Pancreas (tissue), 10 donors: Measurements from ENCODE around the gene PEMT. TPM values are rescaled to one million over a fixed set of nuclear protein-coding genes. Genes with fewer than 3 reads are reported as not detected.
A peak's percentile ranks its signal among the peaks of the same experiment; 100 is the strongest.
"Not testable (repeated sequence)": the region's sequence is repeated elsewhere in the genome, so short reads cannot be mapped to it uniquely, and the experiment has no call there.

Source experiments
- ATAC-seq, 4 donors: fragments of 200-7000 bp; cut with Tn5 transposase; one replicate each; pipeline versions ENCODE4 v1.8.0 to v1.9.1; 2020; ENCODE audit warnings: mild to moderate bottlenecking in 4 of 4, moderate library complexity in 4 of 4
- DNase-seq, 6 donors: peaks; one replicate each; pipeline ENCODE4 v3.0.0-alpha.2; 2020
- FAIRE-seq: peaks from 2 replicates; lab custom pipeline; 2012; peaks lifted over from hg19 to GRCh38; lab: Jason Lieb, UNC
- H3K27ac ChIP-seq, 4 donors: fragments of 200-600 bp; sonication (generic); 1 replicate in 3 of 4; 2 replicates in 1 of 4; pipeline versions ENCODE4 v1.5.0 to v1.8.0; 2020
- H3K27me3 ChIP-seq, 4 donors: fragments of 200-600 bp; one replicate each; pipeline ENCODE4 v1.8.0; 2021
- H3K36me3 ChIP-seq, 3 donors: fragments of 200-600 bp; sonication (generic) in 1 of 3; one replicate each; pipeline versions ENCODE4 v1.5.0 to v1.8.0; 2020 to 2021
- H3K4me1 ChIP-seq, 3 donors: fragments of 200-600 bp; one replicate each; pipeline ENCODE4 v1.8.0; 2021
- H3K4me3 ChIP-seq, 4 donors: fragments of 200-600 bp; sonication (generic) in 2 of 4; one replicate each; pipeline versions ENCODE4 v1.5.0 to v1.8.0; 2020 to 2021
- H3K9me3 ChIP-seq, 4 donors: fragments of 200-600 bp; one replicate each; pipeline ENCODE4 v1.8.0; 2021
- CTCF ChIP-seq, 4 donors: fragments of 200-600 bp; sonication (generic) in 3 of 4; IDR thresholded peaks; one replicate each; pipeline versions ENCODE4 v1.5.0 to v1.8.0; 2021; ENCODE audit warnings: antibody characterized with exemption in 4 of 4
- WGBS, 2 donors: extraction: QIAGEN DNeasy Blood & Tissue Kit; methylation state at CpG; one replicate each; pipeline ENCODE4 v1.1.7; 2013; 5-methylcytosine and 5-hydroxymethylcytosine counted together
- intact Hi-C, 3 donors: fragments of 100-400 bp; cut with DNase I; formaldehyde crosslinking; loops; one replicate each; pipeline versions ENCODE4 v1.11.1 to v1.14.2; 2022
- polyA plus RNA-seq, 2 donors: library from polyadenylated mRNA; stranded (reverse); fragments of 200-250 nt; gene quantifications; one replicate each; pipeline ENCODE4 v1.2.3, GENCODE V29; 2013
- total RNA-seq, 6 donors: library from RNA; stranded (reverse); fragmentation: NEBNext Ultra II Directional in 4 of 6; extraction: Animal tissue kit (Norgen Biotek cat#: 25700) in 4 of 6; gene quantifications; one replicate each; pipeline versions ENCODE4 v1.2.1 to v1.2.4, GENCODE V29; 2021 to 2023
- donor health status: healthy with polysubstance abuse.
- donor health status: DM: no; HTN: no; CAD: no; lungs with moderate emphysema.
- donor health status: DM: no; HTN: no; CAD: no.
- donor health status: control.
- donor health status: control.
- donor health status: Bipolar disorder and iron deficiency.
- donor health status: DM: yes; HTN: yes; CAD: no.
- donor health status: DM: no; HTN: no; CAD: no.
- donor health status: DM: no; HTN: no; CAD: no.
- donor health status: DM: yes; HTN: yes; CAD: no.

Gene PEMT
- total and polyA plus RNA-seq, 8 donors: 14.8 to 109 (median 24.6) TPM

GRCh38 chr17:17491031-17491471 is 100.5 kb downstream of the PEMT start:
- intact Hi-C loops: loop anchor here in 1 of 3 donors (10.0 kb wide), 1 partner anchor 154 kb away; no protein-coding TSS in a partner anchor
- no peak for ATAC-seq

GRCh38 chr17:17487998-17488397 is 103.5 kb downstream of the PEMT start:
- FAIRE-seq (no peak), ATAC-seq (no peak), DNase-seq (no peak)
- no peaks in the 10 kb centered on the region for H3K9me3 ChIP-seq
- no peak overlapping the region for H3K4me3 ChIP-seq
- intact Hi-C loops: no loop called here
- no peaks in the 10 kb centered on the region for H3K4me1 ChIP-seq
- H3K36me3 ChIP-seq: peaks cover 0 to 14% (median 3%) of the 10 kb centered on the region in 3 donors
- 85 to 89% methylated on average over 2 of the region's 2 CpGs for WGBS, 2 donors
- no peak overlapping the region for H3K27ac ChIP-seq
- no peaks in the 10 kb centered on the region for H3K27me3 ChIP-seq
- no peak for TF ChIP-seq CTCF (IDR thresholded peaks at IDR 0.05)

More at GRCh38 chr17:17491031-17491471, 100.5 kb downstream of the PEMT start:
- Histone ChIP-seq H3K27ac (no peak overlapping the region), H3K36me3 (peaks cover 0 to 14% (median 3%) of the 10 kb centered on the region in 3 donors), H3K4me3 (no peak overlapping the region), H3K4me1 (peaks cover 9 to 11% (median 9%) of the 10 kb centered on the region in 3 donors), H3K27me3 (no peaks in the 10 kb centered on the region), H3K9me3 (no peaks in the 10 kb centered on the region)
- FAIRE-seq: no peak
- WGBS, 2 donors: 81 to 84% methylated on average over 10 of the region's 10 CpGs
- DNase-seq: no peak
- no peak for TF ChIP-seq CTCF (IDR thresholded peaks at IDR 0.05)

- intact Hi-C loops, H3K27me3 ChIP-seq, H3K4me3 ChIP-seq, H3K27ac ChIP-seq, H3K36me3 ChIP-seq, ATAC-seq, FAIRE-seq, H3K9me3 ChIP-seq, H3K4me1 ChIP-seq: not testable (repeated sequence)
- peak in 1 of 6 donors; percentile 68 for DNase-seq
- 96 to 97% methylated on average over 21 to 23 of the region's 23 CpGs for WGBS, 2 donors
Observed at GRCh38 chr17:17486416-17486815, 105.1 kb downstream of the PEMT start.

- DNase-seq (peak in 1 of 6 donors; percentile 24), FAIRE-seq (no peak), ATAC-seq (no peak)
- intact Hi-C loops: no loop called here
- H3K4me3 ChIP-seq: no peak overlapping the region
- 93% methylated on average over 6 of the region's 6 CpGs for WGBS, 2 donors
- H3K27me3 ChIP-seq: no peaks in the 10 kb centered on the region
- H3K9me3 ChIP-seq: no peaks in the 10 kb centered on the region
- no peaks in the 10 kb centered on the region for H3K4me1 ChIP-seq
- no peak for TF ChIP-seq CTCF (IDR thresholded peaks at IDR 0.05)
- H3K27ac ChIP-seq: no peak overlapping the region
- H3K36me3 ChIP-seq: peaks cover 0 to 3% (median 0%) of the 10 kb centered on the region in 3 donors
Observed at GRCh38 chr17:17485420-17485819, 106.1 kb downstream of the PEMT start.

GRCh38 chr17:17484451-17484899 is 107.0 kb downstream of the PEMT start:
- DNase-seq: no peak
- no peak for FAIRE-seq
- Histone ChIP-seq H3K9me3 (no peaks in the 10 kb centered on the region), H3K4me3 (no peak overlapping the region), H3K36me3 (peaks cover 0 to 3% (median 0%) of the 10 kb centered on the region in 3 donors), H3K4me1 (no peaks in the 10 kb centered on the region), H3K27ac (no peak overlapping the region), H3K27me3 (no peaks in the 10 kb centered on the region)
- TF ChIP-seq CTCF (IDR thresholded peaks at IDR 0.05): no peak
- intact Hi-C loops: no loop called here
- ATAC-seq: no peak
- 78 to 80% methylated on average over 12 of the region's 12 CpGs for WGBS, 2 donors
